Right cardiac atrium (tissue), 5 donors: ENCODE measurements around the gene BEX5. TPM values are rescaled to one million over a fixed set of nuclear protein-coding genes. Genes with fewer than 3 reads are reported as not detected.
"Not testable (repeated sequence)": the region's sequence is repeated elsewhere in the genome, so short reads cannot be mapped to it uniquely, and the experiment has no call there.

Experiments
- ATAC-seq, 2 donors: fragments of 200-7000 bp; cut with Tn5 transposase; one replicate each; pipeline versions ENCODE4 v1.8.0 to v1.9.1; 2020; ENCODE audit warnings: moderate library complexity in 2 of 2, mild to moderate bottlenecking in 1 of 2
- DNase-seq, 3 donors: peaks; one replicate each; pipeline ENCODE4 v3.0.0-alpha.2; 2020
- H3K27ac ChIP-seq: one replicate; pipeline ENCODE4 v1.5.1; 2013; ENCODE audit warnings: mild to moderate bottlenecking, low read length, control low read depth, moderate library complexity
- H3K27me3 ChIP-seq: one replicate; pipeline ENCODE4 v1.6.1; 2013; ENCODE audit not compliant: control insufficient read depth, insufficient read depth
- H3K4me1 ChIP-seq: one replicate; pipeline ENCODE4 v1.6.1; 2013; ENCODE audit warnings: low read length; ENCODE audit not compliant: control insufficient read depth, insufficient read depth
- H3K4me3 ChIP-seq: one replicate; pipeline ENCODE4 v1.5.1; 2013; ENCODE audit warnings: low read length, control low read depth
- H3K9me3 ChIP-seq: one replicate; pipeline ENCODE4 v1.6.1; 2013; ENCODE audit warnings: low read length; ENCODE audit not compliant: control insufficient read depth
- WGBS: extraction: QIAGEN DNeasy Blood & Tissue Kit; methylation state at CpG from one replicate; pipeline ENCODE4 v1.1.7; 2013; 5-methylcytosine and 5-hydroxymethylcytosine counted together
- intact Hi-C, 4 donors: fragments of 100-400 bp; cut with DNase I; formaldehyde crosslinking; loops; one replicate each; pipeline versions ENCODE4 v1.11.0 to v1.14.0; 2022 to 2023
- long read RNA-seq, 4 donors: library from polyadenylated mRNA; unstranded; transcript quantifications; one replicate each; pipeline ENCODE4 v2.0.0, GENCODE V29; 2020 to 2021
- polyA plus RNA-seq: library from polyadenylated mRNA; stranded (reverse); fragments of 200-250 nt; gene quantifications from one replicate; pipeline ENCODE4 v1.2.3, GENCODE V29; 2013
- total RNA-seq, 4 donors: library from RNA; stranded (reverse); fragmentation: NEBNext Ultra II Directional; extraction: Animal tissue kit (Norgen Biotek cat#: 25700); gene quantifications; one replicate each; pipeline ENCODE4 v1.2.1, GENCODE V29; 2021
- donor health status: healthy with polysubstance abuse.
- donor health status: DM: no; HTN: yes; CAD: no.
- donor health status: DM: no; HTN: no; CAD: no.
- donor health status: DM: no; HTN: yes; CAD: no; lungs with severe emphysema.
- donor health status: DM: yes; HTN: yes; CAD: no.

The BEX5 gene
- 1 to 10 TPM; 1.2 to 4.7 (median 3.4) TPM for total RNA-seq
- polyA plus RNA-seq, result 2.4 TPM
- long read RNA-seq, donor 1, partial matches to known transcripts, result 0 of 1 reads
- long read RNA-seq, donor 1, other reads (novel, unspliced or antisense), result 0 of 1 reads
- long read RNA-seq, donor 2, partial matches to known transcripts, result 1 of 2 reads
- long read RNA-seq, donor 2, other reads (novel, unspliced or antisense), result 0 of 2 reads
- long read RNA-seq, donor 3, partial matches to known transcripts, result 0 of 1 reads
- long read RNA-seq, donor 3, other reads (novel, unspliced or antisense), result 1 of 1 reads
- long read RNA-seq, donor 4, partial matches to known transcripts, result 0 of 1 reads
- long read RNA-seq, donor 4, other reads (novel, unspliced or antisense), result 0 of 1 reads

GRCh38 chrX:102155806-102156179 lies at the start of gene BEX5:
TSS of gene BEX5 (minus strand) at chrX:102155977. CDS start at chrX:102154265, 1,712 bp downstream.
- Histone ChIP-seq H3K27ac (no peak within 1 kb of the TSS), H3K27me3 (no peaks in the 10 kb centered on the region), H3K9me3 (no peaks in the 10 kb centered on the region), H3K4me1 (no peaks in the 10 kb centered on the region), H3K4me3 (peak within 1 kb of the TSS; percentile 43)
- ATAC-seq, result peak; percentile 99 to 100
- 1% methylated on average over 15 of the region's 15 CpGs for WGBS
- intact Hi-C loops, result no loop called here
- peak; percentile 61 to 70 (median 65) for DNase-seq

GRCh38 chrX:102185967-102186720 lies 30.4 kb upstream of the BEX5 start:
- DNase-seq (no peak), ATAC-seq (no peak)
- no peaks in the 10 kb centered on the region for H3K4me1 ChIP-seq
- H3K27ac ChIP-seq, result no peak overlapping the region
- H3K27me3 ChIP-seq, result no peaks in the 10 kb centered on the region
- 73% methylated on average over 7 of the region's 7 CpGs for WGBS
- H3K4me3 ChIP-seq, result no peak overlapping the region
- H3K9me3 ChIP-seq, result no peaks in the 10 kb centered on the region
- intact Hi-C loops, result no loop called here

- no peak for DNase-seq
- intact Hi-C loops, result no loop called here
- Histone ChIP-seq H3K27me3 (no peaks in the 10 kb centered on the region), H3K4me3 (peak overlapping the region; percentile 43), H3K4me1 (no peaks in the 10 kb centered on the region), H3K27ac (no peak overlapping the region), H3K9me3 (no peaks in the 10 kb centered on the region)
- 3% methylated on average over 32 of the region's 32 CpGs for WGBS
- ATAC-seq, result peak; percentile 40 to 68
Observed at GRCh38 chrX:102154900-102155805, 624 bp downstream of the BEX5 start.

- H3K27me3 ChIP-seq, result no peaks in the 10 kb centered on the region
- 4% methylated on average over 11 of the region's 11 CpGs for WGBS
- no peak overlapping the region for H3K4me3 ChIP-seq
- H3K27ac ChIP-seq, result no peak overlapping the region
- no peak for DNase-seq
- no peak for ATAC-seq
- no peaks in the 10 kb centered on the region for H3K4me1 ChIP-seq
- intact Hi-C loops, result no loop called here
- H3K9me3 ChIP-seq, result no peaks in the 10 kb centered on the region
Observed at GRCh38 chrX:102154218-102154860, 1.4 kb downstream of the BEX5 start.

- H3K9me3 ChIP-seq, H3K4me3 ChIP-seq, DNase-seq, H3K4me1 ChIP-seq, H3K27ac ChIP-seq, ATAC-seq, H3K27me3 ChIP-seq, intact Hi-C loops: not testable (repeated sequence)
- WGBS, result 1% methylated on average over 22 of the region's 31 CpGs
Observed at GRCh38 chrX:102142274-102142673, 13.5 kb downstream of the BEX5 start, which contains the start of gene TCEAL6. TSS of gene TCEAL6 (minus strand) at chrX:102142481.

GRCh38 chrX:102141631-102142030 lies 14.1 kb downstream of the BEX5 start:
- DNase-seq, result not testable (repeated sequence)
- 12% methylated on average over 19 of the region's 19 CpGs for WGBS

GRCh38 chrX:102140876-102141275 lies 14.9 kb downstream of the BEX5 start:
- H3K4me3 ChIP-seq, H3K9me3 ChIP-seq, intact Hi-C loops, H3K4me1 ChIP-seq, H3K27ac ChIP-seq, ATAC-seq, DNase-seq, H3K27me3 ChIP-seq: not testable (repeated sequence)
- WGBS, result 35% methylated on average over 16 of the region's 16 CpGs

More at GRCh38 chrX:102141631-102142030, 14.1 kb downstream of the BEX5 start:
- H3K27ac ChIP-seq, H3K9me3 ChIP-seq, H3K27me3 ChIP-seq, H3K4me1 ChIP-seq, intact Hi-C loops, H3K4me3 ChIP-seq, ATAC-seq: not testable (repeated sequence)

- intact Hi-C loops, result no loop called here
- no peaks in the 10 kb centered on the region for H3K27me3 ChIP-seq
- DNase-seq, result no peak
- no peak overlapping the region for H3K4me3 ChIP-seq
- 32% methylated on average over 4 of the region's 4 CpGs for WGBS
- H3K9me3 ChIP-seq, result no peaks in the 10 kb centered on the region
- no peak overlapping the region for H3K27ac ChIP-seq
- no peaks in the 10 kb centered on the region for H3K4me1 ChIP-seq
- ATAC-seq, result no peak
Observed at GRCh38 chrX:102138064-102138463, 17.7 kb downstream of the BEX5 start.

GRCh38 chrX:102129473-102129872 lies 26.3 kb downstream of the BEX5 start:
- intact Hi-C loops, result no loop called here
- ATAC-seq (no peak), DNase-seq (no peak)
- 66% methylated on average over 1 of the region's 1 CpG for WGBS
- H3K4me1 ChIP-seq, result no peaks in the 10 kb centered on the region
- H3K27ac ChIP-seq, result no peak overlapping the region
- no peaks in the 10 kb centered on the region for H3K9me3 ChIP-seq
- no peak overlapping the region for H3K4me3 ChIP-seq
- H3K27me3 ChIP-seq, result no peaks in the 10 kb centered on the region

- WGBS, result 39% methylated on average over 8 of the region's 8 CpGs
Observed at GRCh38 chrX:102126863-102127262, 28.9 kb downstream of the BEX5 start.

More at GRCh38 chrX:102126863-102127262, 28.9 kb downstream of the BEX5 start:
- Histone ChIP-seq H3K9me3 (no peaks in the 10 kb centered on the region), H3K27ac (no peak overlapping the region), H3K4me3 (no peak overlapping the region), H3K4me1 (no peaks in the 10 kb centered on the region), H3K27me3 (no peaks in the 10 kb centered on the region)
- intact Hi-C loops, result no loop called here
- no peak for ATAC-seq
- no peak for DNase-seq
